Mesenchymal stem cell (in vitro differentiated cells and primary cell): ENCODE measurements around the gene ZNF487.
A peak's percentile ranks its signal among the peaks of the same experiment; 100 is the strongest.

Source experiments
- DNase-seq: peaks from one replicate; pipeline ENCODE4 v3.0.0-alpha.2; 2013
- H2AFZ ChIP-seq: one replicate; pipeline ENCODE4 v1.6.1; 2013; ENCODE audit warnings: low read depth, mild to moderate bottlenecking, control low read depth, inconsistent platforms, low read length, moderate library complexity
- H2AK5ac ChIP-seq: 2 replicates; pipeline ENCODE4 v1.6.1; 2013; ENCODE audit warnings: low read length, moderate library complexity, mild to moderate bottlenecking, inconsistent platforms; ENCODE audit not compliant: severe bottlenecking
- H2BK120ac ChIP-seq: one replicate; pipeline ENCODE4 v1.6.1; 2013; ENCODE audit warnings: low read depth, mild to moderate bottlenecking, inconsistent platforms, low read length, moderate library complexity
- H2BK12ac ChIP-seq, 2 experiments: one replicate each; pipeline ENCODE4 v1.6.1; 2013; ENCODE audit warnings: inconsistent platforms in 2 of 2, low read length in 2 of 2, mild to moderate bottlenecking in 2 of 2, moderate library complexity in 2 of 2, control low read depth in 1 of 2
- H2BK15ac ChIP-seq: one replicate; pipeline ENCODE4 v1.6.1; 2013; ENCODE audit warnings: mild to moderate bottlenecking, low read depth, inconsistent platforms; ENCODE audit not compliant: poor library complexity, severe bottlenecking
- H2BK5ac ChIP-seq: 2 replicates; pipeline ENCODE4 v1.6.1; 2013; ENCODE audit warnings: low read depth, mild to moderate bottlenecking, low read length, control low read depth, inconsistent platforms; ENCODE audit not compliant: poor library complexity, severe bottlenecking
- H3K14ac ChIP-seq, 2 experiments: one replicate each; pipeline ENCODE4 v1.6.1; 2013; ENCODE audit warnings: inconsistent platforms in 2 of 2, low read length in 2 of 2, control low read depth in 1 of 2, mild to moderate bottlenecking in 1 of 2, moderate library complexity in 1 of 2
- H3K18ac ChIP-seq, 2 experiments: one replicate each; pipeline ENCODE4 v1.6.1; 2013; ENCODE audit warnings: inconsistent platforms in 2 of 2, low read length in 2 of 2, control low read depth in 1 of 2, low read depth in 1 of 2, mild to moderate bottlenecking in 1 of 2
- H3K23ac ChIP-seq, 2 experiments: one replicate each; pipeline ENCODE4 v1.6.1; 2013; ENCODE audit warnings: inconsistent platforms in 2 of 2, low read length in 2 of 2, mild to moderate bottlenecking in 2 of 2, moderate library complexity in 2 of 2, control low read depth in 1 of 2
- H3K27ac ChIP-seq: 2 replicates; pipeline ENCODE4 v1.5.1; 2013; ENCODE audit warnings: mild to moderate bottlenecking, moderate library complexity, low read length, control low read depth, inconsistent platforms; ENCODE audit not compliant: poor library complexity, severe bottlenecking
- H3K27me3 ChIP-seq, 2 experiments: 2 replicates each; pipeline versions ENCODE4 v1.6.1 to v1.7.0; 2013; ENCODE audit warnings: low read length in 2 of 2, mild to moderate bottlenecking in 2 of 2, moderate library complexity in 2 of 2, control low read depth in 1 of 2, inconsistent platforms in 1 of 2; ENCODE audit not compliant: control insufficient read depth in 1 of 2, insufficient read depth in 1 of 2
- H3K36me3 ChIP-seq, 2 experiments: 2 replicates each; pipeline versions ENCODE4 v1.6.1 to v1.7.0; 2013; ENCODE audit warnings: low read length in 2 of 2, control low read depth in 1 of 2, inconsistent platforms in 1 of 2, low read depth in 1 of 2, mild to moderate bottlenecking in 1 of 2; ENCODE audit not compliant: insufficient read depth in 2 of 2, control insufficient read depth in 1 of 2
- H3K4ac ChIP-seq, 2 experiments: one replicate each; pipeline ENCODE4 v1.6.1; 2013; ENCODE audit warnings: inconsistent platforms in 2 of 2, low read length in 2 of 2, mild to moderate bottlenecking in 2 of 2, moderate library complexity in 2 of 2, control low read depth in 1 of 2, low read depth in 1 of 2
- H3K4me1 ChIP-seq: 2 replicates; pipeline ENCODE4 v1.6.1; 2013; ENCODE audit warnings: low read depth, low read length, control low read depth; ENCODE audit not compliant: control insufficient read depth, insufficient read depth
- H3K4me2 ChIP-seq: 2 replicates; pipeline ENCODE4 v1.6.1; 2013; ENCODE audit warnings: low read length, mild to moderate bottlenecking, inconsistent platforms; ENCODE audit not compliant: poor library complexity, severe bottlenecking
- H3K4me3 ChIP-seq, 2 experiments: 2 replicates each; pipeline versions ENCODE4 v1.5.1 to v1.7.0; 2013; ENCODE audit warnings: low read length in 2 of 2, mild to moderate bottlenecking in 2 of 2, control low read depth in 1 of 2, low read depth in 1 of 2; ENCODE audit not compliant: insufficient read depth in 1 of 2
- H3K79me1 ChIP-seq: replicated peaks from 2 replicates; pipeline ENCODE4 v1.6.1; 2013; ENCODE audit warnings: mild to moderate bottlenecking, control low read depth, low read length, inconsistent platforms; ENCODE audit not compliant: poor library complexity, severe bottlenecking
- H3K9ac ChIP-seq: 2 replicates; pipeline ENCODE4 v1.7.0; 2013; ENCODE audit warnings: mild to moderate bottlenecking, low read length, moderate library complexity
- H3K9me3 ChIP-seq: 2 replicates; pipeline ENCODE4 v1.7.0; 2013; ENCODE audit warnings: mild to moderate bottlenecking, low read length; ENCODE audit not compliant: control insufficient read depth
- H4K8ac ChIP-seq: one replicate; pipeline ENCODE4 v1.6.1; 2013; ENCODE audit warnings: inconsistent platforms, mild to moderate bottlenecking, low read length, moderate library complexity
- H4K91ac ChIP-seq: one replicate; pipeline ENCODE4 v1.6.1; 2013; ENCODE audit warnings: mild to moderate bottlenecking, low read length, inconsistent platforms
- WGBS: methylation state at CpG from one replicate; pipeline ENCODE4 v1.1.7; 2013; ENCODE audit warnings: mixed read lengths; 5-methylcytosine and 5-hydroxymethylcytosine counted together

ZNF487 gene

DNA sequence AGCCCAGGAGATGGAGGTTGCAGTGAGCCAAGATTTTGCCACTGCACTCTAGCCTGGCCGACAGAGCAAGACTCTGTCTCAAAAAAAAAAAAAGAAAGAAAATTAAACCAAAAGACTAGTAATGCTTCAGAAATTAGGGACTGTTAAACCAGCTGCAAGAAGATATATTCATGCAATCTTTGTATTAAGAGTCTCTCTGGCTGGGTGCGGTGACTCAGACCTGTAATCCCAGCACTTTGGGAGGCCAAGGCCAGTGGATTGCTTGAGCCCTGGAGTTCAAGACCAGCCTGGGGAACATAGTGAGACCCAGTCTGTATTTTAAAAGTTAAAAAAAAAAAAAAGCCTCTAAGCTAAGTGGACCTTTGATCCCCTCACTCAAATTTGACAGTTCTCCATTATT is 25.4 kb upstream of the ZNF487 start:
- peaks cover 6% of the 10 kb centered on the region for H3K79me1 ChIP-seq
- H2BK5ac ChIP-seq: no peak overlapping the region
- no peak overlapping the region for H2BK12ac ChIP-seq
- no peak overlapping the region for H2AK5ac ChIP-seq
- no peak overlapping the region for H3K4ac ChIP-seq
- no peak overlapping the region for H2BK15ac ChIP-seq
- DNase-seq: no peak
- no peak overlapping the region for H2AFZ ChIP-seq
- H3K4me2 ChIP-seq: no peak overlapping the region
- WGBS: 100% methylated on average over 1 of the region's 2 CpGs
- H3K9me3 ChIP-seq: no peaks in the 10 kb centered on the region
- no peak overlapping the region for H3K27ac ChIP-seq
- H4K8ac ChIP-seq: no peak overlapping the region
- H4K91ac ChIP-seq: no peak overlapping the region
- H3K27me3 ChIP-seq: no peaks in the 10 kb centered on the region
- no peak overlapping the region for H2BK120ac ChIP-seq
- no peak overlapping the region for H3K23ac ChIP-seq
- H3K4me1 ChIP-seq: peaks cover 9% of the 10 kb centered on the region
- no peak overlapping the region for H3K18ac ChIP-seq
- no peaks in the 10 kb centered on the region for H3K36me3 ChIP-seq
- no peak overlapping the region for H3K9ac ChIP-seq
- H3K4me3 ChIP-seq: no peak overlapping the region
- no peak overlapping the region for H3K14ac ChIP-seq

DNA sequence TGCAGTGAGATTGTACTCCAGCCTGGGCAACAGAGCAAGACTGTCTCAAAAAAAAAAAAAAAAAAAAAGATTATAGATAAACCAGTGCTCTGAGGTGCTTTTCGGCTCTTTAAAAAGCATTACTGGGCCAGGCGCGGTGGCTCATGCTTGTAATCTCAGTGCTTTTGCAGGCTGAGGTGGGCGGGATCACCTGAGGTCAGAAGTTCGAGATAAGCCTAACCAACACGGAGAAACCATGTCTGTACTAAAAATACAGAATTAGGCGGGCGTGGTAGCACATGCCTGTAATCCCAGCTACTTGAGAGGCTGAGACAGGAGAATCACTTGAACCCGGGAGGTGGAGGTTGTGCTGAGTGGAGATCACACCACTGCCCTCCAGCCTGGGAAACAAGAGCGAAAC is 21.4 kb upstream of the ZNF487 start:
- H3K79me1 ChIP-seq: no peaks in the 10 kb centered on the region
- no peak overlapping the region for H3K27ac ChIP-seq
- no peak overlapping the region for H2AFZ ChIP-seq
- H2AK5ac ChIP-seq: no peak overlapping the region
- H2BK120ac ChIP-seq: no peak overlapping the region
- peaks cover 2% of the 10 kb centered on the region for H3K4me1 ChIP-seq
- no peak overlapping the region for H3K9ac ChIP-seq
- 94% methylated on average over 9 of the region's 10 CpGs for WGBS
- H2BK15ac ChIP-seq: no peak overlapping the region
- no peak overlapping the region for H4K8ac ChIP-seq
- H2BK5ac ChIP-seq: no peak overlapping the region
- no peaks in the 10 kb centered on the region for H3K36me3 ChIP-seq
- H3K14ac ChIP-seq: no peak overlapping the region
- H3K18ac ChIP-seq: no peak overlapping the region
- no peak for DNase-seq
- no peak overlapping the region for H3K23ac ChIP-seq
- no peak overlapping the region for H3K4me2 ChIP-seq
- H3K4ac ChIP-seq: no peak overlapping the region
- no peaks in the 10 kb centered on the region for H3K9me3 ChIP-seq
- no peak overlapping the region for H4K91ac ChIP-seq
- no peaks in the 10 kb centered on the region for H3K27me3 ChIP-seq
- no peak overlapping the region for H2BK12ac ChIP-seq
- no peak overlapping the region for H3K4me3 ChIP-seq

DNA sequence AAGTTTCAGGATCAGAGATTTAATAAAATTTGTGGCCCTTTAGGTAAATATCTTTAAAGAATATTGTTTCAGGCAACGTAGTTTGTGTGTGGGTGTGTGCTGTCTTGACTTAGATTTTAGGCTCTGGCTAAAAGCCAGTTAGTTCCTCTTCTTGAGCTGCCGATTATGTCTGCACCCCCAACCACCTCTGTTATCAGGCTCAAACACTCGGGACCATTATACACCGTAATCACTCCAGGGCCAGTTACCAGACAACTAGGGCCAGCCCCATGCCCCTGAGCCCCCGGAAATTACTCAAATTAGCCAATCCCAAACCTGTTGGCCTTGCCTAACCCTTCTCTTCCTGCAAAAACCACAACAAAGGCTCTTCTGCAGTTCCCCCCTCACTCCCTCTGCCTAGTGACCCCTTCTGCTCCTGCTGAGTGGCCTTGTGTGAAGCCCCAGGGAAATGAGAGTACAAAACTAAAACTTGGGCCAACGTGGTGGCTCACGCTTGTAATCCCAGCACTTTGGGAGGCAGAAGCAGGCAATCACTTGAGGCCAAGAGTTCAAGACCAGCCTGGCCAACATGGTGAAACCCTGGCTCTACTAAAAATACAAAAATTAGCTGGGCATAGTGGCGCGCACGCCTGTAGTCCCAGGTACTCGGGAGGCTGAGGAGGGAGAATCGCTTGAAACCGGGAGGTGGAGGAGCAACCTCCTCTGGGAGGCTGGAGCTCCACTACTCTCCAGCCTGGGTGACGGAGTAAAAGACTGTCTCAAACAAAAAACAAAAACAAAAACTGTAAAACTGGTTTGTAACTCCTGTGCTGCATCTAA is 18.8 kb upstream of the ZNF487 start:
- H3K9ac ChIP-seq: no peak overlapping the region
- H3K23ac ChIP-seq: no peak overlapping the region
- no peak overlapping the region for H2AFZ ChIP-seq
- no peak for DNase-seq
- no peak overlapping the region for H3K27ac ChIP-seq
- H2BK5ac ChIP-seq: no peak overlapping the region
- H3K9me3 ChIP-seq: no peaks in the 10 kb centered on the region
- H3K18ac ChIP-seq: no peak overlapping the region
- no peaks in the 10 kb centered on the region for H3K79me1 ChIP-seq
- no peak overlapping the region for H4K91ac ChIP-seq
- no peak overlapping the region for H3K4ac ChIP-seq
- H3K36me3 ChIP-seq: no peaks in the 10 kb centered on the region
- no peak overlapping the region for H2AK5ac ChIP-seq
- H2BK12ac ChIP-seq: no peak overlapping the region
- 91% methylated on average over 12 of the region's 14 CpGs for WGBS
- peaks cover 6% of the 10 kb centered on the region for H3K4me1 ChIP-seq
- H3K27me3 ChIP-seq: no peaks in the 10 kb centered on the region
- no peak overlapping the region for H4K8ac ChIP-seq
- H2BK120ac ChIP-seq: no peak overlapping the region
- H3K4me3 ChIP-seq: no peak overlapping the region
- peak overlapping the region; percentile 29 for H2BK15ac ChIP-seq
- no peak overlapping the region for H3K14ac ChIP-seq
- H3K4me2 ChIP-seq: no peak overlapping the region

DNA sequence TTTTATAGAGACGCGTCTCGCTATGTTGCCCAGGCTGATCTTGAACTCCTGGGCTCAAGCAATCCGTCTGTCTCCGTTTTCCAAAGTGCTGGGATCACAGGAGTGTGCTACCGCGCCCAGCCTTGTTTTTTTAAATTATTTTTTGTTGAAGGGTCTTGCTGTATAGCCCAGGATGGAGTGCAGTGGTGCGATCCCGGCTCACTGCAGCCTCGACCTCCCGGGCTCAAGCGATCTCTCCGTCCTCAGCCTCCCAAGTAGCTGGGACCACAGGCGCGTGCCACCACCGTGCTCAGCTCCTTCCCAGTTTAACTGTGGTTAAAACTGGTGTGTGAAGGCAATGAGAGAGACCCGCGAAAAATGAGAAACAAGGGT is 16.9 kb upstream of the ZNF487 start:
- Histone ChIP-seq H2BK120ac (peak overlapping the region; percentile 68), H3K27ac (peak overlapping the region; percentile 87), H3K4ac (peak overlapping the region in 1 of 2 experiments; percentile 96), H3K18ac (peak overlapping the region; percentile 88 to 99), H3K9me3 (no peaks in the 10 kb centered on the region), H3K79me1 (no peaks in the 10 kb centered on the region), H4K8ac (peak overlapping the region; percentile 100), H3K23ac (no peak overlapping the region), H3K27me3 (no peaks in the 10 kb centered on the region), H3K14ac (no peak overlapping the region), H2BK12ac (peak overlapping the region in 1 of 2 experiments; percentile 63), H2AK5ac (no peak overlapping the region), H2BK5ac (no peak overlapping the region), H3K4me3 (peak overlapping the region in 1 of 2 experiments; percentile 83), H4K91ac (peak overlapping the region; percentile 96), H2AFZ (no peak overlapping the region), H3K36me3 (no peaks in the 10 kb centered on the region), H3K4me2 (peak overlapping the region; percentile 90), H3K9ac (peak overlapping the region; percentile 92), H2BK15ac (peak overlapping the region; percentile 96), H3K4me1 (peaks cover 6% of the 10 kb centered on the region)
- DNase-seq: no peak
- WGBS: 82% methylated on average over 18 of the region's 18 CpGs
